ENCODE data around the gene PACRG. TPM values are rescaled to one million over a fixed set of nuclear protein-coding genes. Genes with fewer than 3 reads are reported as not detected.

Gene PACRG
- total and polyA plus RNA-seq, 10 of the 15 experiments (the other 5 are each of a cell fraction or from before 2014, with no cell fraction given), result not detected

DNA sequence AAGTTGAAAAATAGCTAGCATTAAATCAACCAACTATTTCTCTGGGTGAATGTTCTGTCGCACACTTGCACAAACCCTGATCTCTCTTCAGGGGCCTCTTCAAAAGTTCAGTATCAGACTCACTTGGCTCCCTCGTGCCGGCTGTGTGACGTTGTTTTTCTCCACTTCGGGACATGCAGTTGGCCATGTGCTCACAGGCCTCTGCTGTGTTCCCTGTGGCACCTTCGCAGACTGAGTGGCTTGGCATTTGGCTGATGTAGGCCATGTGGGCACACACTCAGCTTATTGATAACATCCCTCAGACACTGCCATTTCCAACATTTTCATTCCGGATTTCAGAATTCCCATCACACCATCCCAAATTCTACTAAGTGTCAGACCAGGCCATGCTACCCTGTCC, 49.3 kb downstream of the PACRG start:
- ChIA-PET CTCF (no interaction called here), RAD21 (ENCODE audit: unreplicated experiment) (no interaction called here), POLR2A (no interaction called here), SMC1A (ENCODE audit: uncharacterized antibody, unreplicated experiment) (no interaction called here)
- Histone ChIP-seq H4K20me1 (ENCODE audit: control insufficient read depth, insufficient read depth) (no peaks in the 10 kb centered on the region), H3K9me3 (replicated peaks; ENCODE audit: control insufficient read depth, insufficient read depth, low read length) (no peaks in the 10 kb centered on the region), H3K79me2 (ENCODE audit: control insufficient read depth, insufficient read depth, low read length) (no peaks in the 10 kb centered on the region), H3K27me3 (replicated peaks in 1 of 2; ENCODE audit: control insufficient read depth in 2 of 2, insufficient read depth in 2 of 2, low read length in 1 of 2) (no peaks in the 10 kb centered on the region), H2AFZ (ENCODE audit: control insufficient read depth, low read depth, low read length) (no peak overlapping the region), H3K9ac (ENCODE audit: control insufficient read depth, insufficient read depth, low read length) (no peak overlapping the region), H3K36me3 (ENCODE audit: control insufficient read depth in 2 of 2, insufficient read depth in 2 of 2, low read length in 1 of 2) (no peaks in the 10 kb centered on the region), H3K4me3 (no peak overlapping the region), H3K27ac (ENCODE audit: control insufficient read depth, insufficient read depth) (no peak overlapping the region), H3K4me1 (ENCODE audit: control insufficient read depth, insufficient read depth, low read length) (no peaks in the 10 kb centered on the region), H3K4me2 (ENCODE audit: control insufficient read depth, insufficient read depth) (no peak overlapping the region)
- 15% methylated on average over 7 of the region's 7 CpGs for WGBS (ENCODE audit: insufficient coverage, insufficient replicate concordance, low lambda C conversion rate, missing lambda C conversion rate)
- no TSS peak for BruUV-seq (replicated peaks)
- TF ChIP-seq SP1 (IDR thresholded peaks at IDR 0.05; ENCODE audit: low read depth, low read length), result no peak
- TF ChIP-seq, protein P1, sequence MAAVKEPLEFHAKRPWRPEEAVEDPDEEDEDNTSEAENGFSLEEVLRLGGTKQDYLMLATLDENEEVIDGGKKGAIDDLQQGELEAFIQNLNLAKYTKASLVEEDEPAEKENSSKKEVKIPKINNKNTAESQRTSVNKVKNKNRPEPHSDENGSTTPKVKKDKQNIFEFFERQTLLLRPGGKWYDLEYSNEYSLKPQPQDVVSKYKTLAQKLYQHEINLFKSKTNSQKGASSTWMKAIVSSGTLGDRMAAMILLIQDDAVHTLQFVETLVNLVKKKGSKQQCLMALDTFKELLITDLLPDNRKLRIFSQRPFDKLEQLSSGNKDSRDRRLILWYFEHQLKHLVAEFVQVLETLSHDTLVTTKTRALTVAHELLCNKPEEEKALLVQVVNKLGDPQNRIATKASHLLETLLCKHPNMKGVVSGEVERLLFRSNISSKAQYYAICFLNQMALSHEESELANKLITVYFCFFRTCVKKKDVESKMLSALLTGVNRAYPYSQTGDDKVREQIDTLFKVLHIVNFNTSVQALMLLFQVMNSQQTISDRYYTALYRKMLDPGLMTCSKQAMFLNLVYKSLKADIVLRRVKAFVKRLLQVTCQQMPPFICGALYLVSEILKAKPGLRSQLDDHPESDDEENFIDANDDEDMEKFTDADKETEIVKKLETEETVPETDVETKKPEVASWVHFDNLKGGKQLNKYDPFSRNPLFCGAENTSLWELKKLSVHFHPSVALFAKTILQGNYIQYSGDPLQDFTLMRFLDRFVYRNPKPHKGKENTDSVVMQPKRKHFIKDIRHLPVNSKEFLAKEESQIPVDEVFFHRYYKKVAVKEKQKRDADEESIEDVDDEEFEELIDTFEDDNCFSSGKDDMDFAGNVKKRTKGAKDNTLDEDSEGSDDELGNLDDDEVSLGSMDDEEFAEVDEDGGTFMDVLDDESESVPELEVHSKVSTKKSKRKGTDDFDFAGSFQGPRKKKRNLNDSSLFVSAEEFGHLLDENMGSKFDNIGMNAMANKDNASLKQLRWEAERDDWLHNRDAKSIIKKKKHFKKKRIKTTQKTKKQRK (IDR thresholded peaks at IDR 0.05; ENCODE audit: low read depth, low read length), result no peak
- no peak for TF ChIP-seq RB1 (IDR thresholded peaks at IDR 0.05; ENCODE audit: borderline replicate concordance)
- TF ChIP-seq GABPA (IDR thresholded peaks at IDR 0.05; ENCODE audit: low read depth), result no peak
- no peak for TF ChIP-seq RELA (IDR thresholded peaks at IDR 0.05; ENCODE audit: borderline replicate concordance, partially characterized antibody)
- no peak for TF ChIP-seq MTA2 (IDR thresholded peaks at IDR 0.05; ENCODE audit: low read depth)
- no peak for TF ChIP-seq NR2C1 (IDR thresholded peaks at IDR 0.05)
- TF ChIP-seq TBL1XR1 (IDR thresholded peaks at IDR 0.05; ENCODE audit: low read depth, low read length), result no peak
- no peak for TF ChIP-seq RUNX3 (IDR thresholded peaks at IDR 0.05; ENCODE audit: low read length)
- TF ChIP-seq, protein P2, sequence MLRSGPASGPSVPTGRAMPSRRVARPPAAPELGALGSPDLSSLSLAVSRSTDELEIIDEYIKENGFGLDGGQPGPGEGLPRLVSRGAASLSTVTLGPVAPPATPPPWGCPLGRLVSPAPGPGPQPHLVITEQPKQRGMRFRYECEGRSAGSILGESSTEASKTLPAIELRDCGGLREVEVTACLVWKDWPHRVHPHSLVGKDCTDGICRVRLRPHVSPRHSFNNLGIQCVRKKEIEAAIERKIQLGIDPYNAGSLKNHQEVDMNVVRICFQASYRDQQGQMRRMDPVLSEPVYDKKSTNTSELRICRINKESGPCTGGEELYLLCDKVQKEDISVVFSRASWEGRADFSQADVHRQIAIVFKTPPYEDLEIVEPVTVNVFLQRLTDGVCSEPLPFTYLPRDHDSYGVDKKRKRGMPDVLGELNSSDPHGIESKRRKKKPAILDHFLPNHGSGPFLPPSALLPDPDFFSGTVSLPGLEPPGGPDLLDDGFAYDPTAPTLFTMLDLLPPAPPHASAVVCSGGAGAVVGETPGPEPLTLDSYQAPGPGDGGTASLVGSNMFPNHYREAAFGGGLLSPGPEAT (IDR thresholded peaks at IDR 0.05; ENCODE audit: low read depth), result no peak
- FAIRE-seq, result no peak
- intact Hi-C loops (cut with micrococcal nuclease; ENCODE audit: unreplicated experiment) (no loop called here), in situ Hi-C loops (cut with MboI) (no loop called here)
- no peak for ATAC-seq
- DNase-seq (ENCODE audit: low read depth, low spot score), result no peak
